ENCODE results near the gene EML6.

DNA sequence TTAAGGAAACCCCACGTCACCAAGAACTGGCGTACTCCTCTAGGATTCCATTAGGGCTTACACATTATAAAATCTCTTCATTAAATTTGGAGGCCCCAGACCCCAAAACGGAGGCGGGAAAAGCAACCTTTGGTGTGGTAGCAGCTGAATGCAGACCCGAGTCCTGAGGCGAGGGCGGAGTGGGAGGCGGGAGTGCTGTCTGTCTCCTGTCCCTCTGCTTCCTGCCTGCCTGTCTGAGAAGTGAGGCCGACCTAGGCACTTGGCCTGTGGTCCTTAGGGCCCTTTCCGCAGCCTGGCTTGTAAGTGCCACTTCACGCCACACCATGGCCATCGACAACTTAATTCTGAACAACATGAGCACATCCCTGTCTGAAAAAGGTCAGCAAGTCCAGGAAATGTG is 224.7 kb downstream of the EML6 start:
- TF ChIP-seq CTCF (IDR thresholded peaks at IDR 0.05) = no peak
- no peak for TF ChIP-seq POLR2AphosphoS5 (IDR thresholded peaks at IDR 0.05)

Measured in upper lobe of left lung (tissue), 4 donors.